Hepatocyte (in vitro differentiated cells): Measurements from ENCODE around the gene MXD4.

ENCODE experiments used
- CTCF ChIP-seq: fragments of 200-600 bp; sonication (generic); IDR thresholded peaks from 2 replicates; pipeline ENCODE4 v1.5.1; 2016; ENCODE audit warnings: antibody characterized with exemption, mild to moderate bottlenecking; ENCODE audit not compliant: poor library complexity
- EZH2 ChIP-seq: fragments of 200-600 bp; sonication (generic); IDR thresholded peaks from 2 replicates; pipeline ENCODE4 v1.6.1; 2016; ENCODE audit warnings: antibody characterized with exemption, mild to moderate bottlenecking, borderline replicate concordance
- EZH2phosphoT487 ChIP-seq: fragments of 200-600 bp; sonication (generic); IDR thresholded peaks from one replicate; pipeline ENCODE4 v1.6.1; 2018; ENCODE audit warnings: antibody characterized with exemption, mild to moderate bottlenecking, low read depth, moderate library complexity; ENCODE audit not compliant: unreplicated experiment, severe bottlenecking

- TF ChIP-seq CTCF (no peak), EZH2 (no peak), EZH2phosphoT487 (no peak)
Measured at GRCh38 chr4:2272828-2273120, 10.9 kb upstream of the MXD4 start.
